Neural cell (in vitro differentiated cells): Measurements from ENCODE around the gene SNURF.

ENCODE experiments used
- EP300 ChIP-seq: fragments of 450-650 bp; conservative IDR thresholded peaks from 2 replicates; pipeline ENCODE4 v1.6.1; 2014; ENCODE audit warnings: antibody characterized with exemption, mild to moderate bottlenecking, moderate library complexity; ENCODE audit not compliant: poor library complexity, severe bottlenecking
- EZH2 ChIP-seq: fragments of 200-600, 300-800 bp; shearing (Covaris generic), sonication (generic); IDR thresholded peaks from 2 replicates; pipeline ENCODE4 v1.6.1; 2014; ENCODE audit warnings: antibody characterized with exemption, low read length, borderline replicate concordance, mild to moderate bottlenecking; ENCODE audit not compliant: insufficient read depth, poor library complexity, severe bottlenecking
- MXI1 ChIP-seq: fragments of 450-650 bp; conservative IDR thresholded peaks from 2 replicates; pipeline ENCODE4 v1.6.1; 2014; ENCODE audit warnings: antibody characterized with exemption, mild to moderate bottlenecking; ENCODE audit not compliant: poor library complexity, severe bottlenecking
- POLR2AphosphoS5 ChIP-seq: IDR thresholded peaks from 2 replicates; pipeline ENCODE4 v1.6.1; 2012
- TAF1 ChIP-seq: IDR thresholded peaks from 2 replicates; pipeline ENCODE4 v1.6.1; 2012; ENCODE audit warnings: low read depth
- TF ChIP-seq, protein P1 (sequence below): fragments of 450-650 bp; IDR thresholded peaks from 2 replicates; pipeline ENCODE4 v1.5.1; 2014; ENCODE audit warnings: antibody characterized with exemption, mild to moderate bottlenecking, moderate library complexity; ENCODE audit not compliant: poor library complexity, severe bottlenecking
- TF ChIP-seq, protein P2 (sequence below): IDR thresholded peaks from 2 replicates; pipeline ENCODE4 v1.6.1; 2012; ENCODE audit warnings: borderline replicate concordance

DNA sequence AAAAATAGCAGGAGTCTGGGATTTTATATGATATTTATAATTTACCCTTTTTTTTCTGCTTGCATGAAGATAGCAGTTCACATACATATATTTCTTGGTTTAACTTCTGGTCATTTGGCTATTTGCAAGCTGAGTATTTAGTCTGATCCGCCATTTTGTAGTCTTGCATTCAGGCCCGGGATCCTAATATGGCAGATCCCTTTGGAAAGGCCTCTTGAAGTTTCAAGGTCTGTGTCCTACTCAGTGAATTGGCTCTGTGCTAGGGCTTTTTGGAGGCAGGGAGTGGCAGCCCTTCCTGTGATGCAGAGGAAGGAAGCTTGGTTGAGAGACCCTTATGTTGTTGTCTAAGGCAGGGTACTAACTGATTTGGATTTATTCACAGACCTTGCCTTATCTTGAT lies 2.9 kb downstream of the SNURF start:
- TF ChIP-seq, protein P1, sequence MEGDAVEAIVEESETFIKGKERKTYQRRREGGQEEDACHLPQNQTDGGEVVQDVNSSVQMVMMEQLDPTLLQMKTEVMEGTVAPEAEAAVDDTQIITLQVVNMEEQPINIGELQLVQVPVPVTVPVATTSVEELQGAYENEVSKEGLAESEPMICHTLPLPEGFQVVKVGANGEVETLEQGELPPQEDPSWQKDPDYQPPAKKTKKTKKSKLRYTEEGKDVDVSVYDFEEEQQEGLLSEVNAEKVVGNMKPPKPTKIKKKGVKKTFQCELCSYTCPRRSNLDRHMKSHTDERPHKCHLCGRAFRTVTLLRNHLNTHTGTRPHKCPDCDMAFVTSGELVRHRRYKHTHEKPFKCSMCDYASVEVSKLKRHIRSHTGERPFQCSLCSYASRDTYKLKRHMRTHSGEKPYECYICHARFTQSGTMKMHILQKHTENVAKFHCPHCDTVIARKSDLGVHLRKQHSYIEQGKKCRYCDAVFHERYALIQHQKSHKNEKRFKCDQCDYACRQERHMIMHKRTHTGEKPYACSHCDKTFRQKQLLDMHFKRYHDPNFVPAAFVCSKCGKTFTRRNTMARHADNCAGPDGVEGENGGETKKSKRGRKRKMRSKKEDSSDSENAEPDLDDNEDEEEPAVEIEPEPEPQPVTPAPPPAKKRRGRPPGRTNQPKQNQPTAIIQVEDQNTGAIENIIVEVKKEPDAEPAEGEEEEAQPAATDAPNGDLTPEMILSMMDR = no peak
- TF ChIP-seq TAF1 (no peak), POLR2AphosphoS5 (no peak), EZH2 (no peak), EP300 (no peak), MXI1 (no peak)
- TF ChIP-seq, protein P2, sequence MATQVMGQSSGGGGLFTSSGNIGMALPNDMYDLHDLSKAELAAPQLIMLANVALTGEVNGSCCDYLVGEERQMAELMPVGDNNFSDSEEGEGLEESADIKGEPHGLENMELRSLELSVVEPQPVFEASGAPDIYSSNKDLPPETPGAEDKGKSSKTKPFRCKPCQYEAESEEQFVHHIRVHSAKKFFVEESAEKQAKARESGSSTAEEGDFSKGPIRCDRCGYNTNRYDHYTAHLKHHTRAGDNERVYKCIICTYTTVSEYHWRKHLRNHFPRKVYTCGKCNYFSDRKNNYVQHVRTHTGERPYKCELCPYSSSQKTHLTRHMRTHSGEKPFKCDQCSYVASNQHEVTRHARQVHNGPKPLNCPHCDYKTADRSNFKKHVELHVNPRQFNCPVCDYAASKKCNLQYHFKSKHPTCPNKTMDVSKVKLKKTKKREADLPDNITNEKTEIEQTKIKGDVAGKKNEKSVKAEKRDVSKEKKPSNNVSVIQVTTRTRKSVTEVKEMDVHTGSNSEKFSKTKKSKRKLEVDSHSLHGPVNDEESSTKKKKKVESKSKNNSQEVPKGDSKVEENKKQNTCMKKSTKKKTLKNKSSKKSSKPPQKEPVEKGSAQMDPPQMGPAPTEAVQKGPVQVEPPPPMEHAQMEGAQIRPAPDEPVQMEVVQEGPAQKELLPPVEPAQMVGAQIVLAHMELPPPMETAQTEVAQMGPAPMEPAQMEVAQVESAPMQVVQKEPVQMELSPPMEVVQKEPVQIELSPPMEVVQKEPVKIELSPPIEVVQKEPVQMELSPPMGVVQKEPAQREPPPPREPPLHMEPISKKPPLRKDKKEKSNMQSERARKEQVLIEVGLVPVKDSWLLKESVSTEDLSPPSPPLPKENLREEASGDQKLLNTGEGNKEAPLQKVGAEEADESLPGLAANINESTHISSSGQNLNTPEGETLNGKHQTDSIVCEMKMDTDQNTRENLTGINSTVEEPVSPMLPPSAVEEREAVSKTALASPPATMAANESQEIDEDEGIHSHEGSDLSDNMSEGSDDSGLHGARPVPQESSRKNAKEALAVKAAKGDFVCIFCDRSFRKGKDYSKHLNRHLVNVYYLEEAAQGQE = no peak
